ENCODE measurements around the gene RFXANK. TPM values are rescaled to one million over a fixed set of nuclear protein-coding genes. Genes with fewer than 3 reads are reported as not detected.

Gene RFXANK
- polyA plus RNA-seq, 1 donor from 2014 or later = 40.0 TPM

DNA sequence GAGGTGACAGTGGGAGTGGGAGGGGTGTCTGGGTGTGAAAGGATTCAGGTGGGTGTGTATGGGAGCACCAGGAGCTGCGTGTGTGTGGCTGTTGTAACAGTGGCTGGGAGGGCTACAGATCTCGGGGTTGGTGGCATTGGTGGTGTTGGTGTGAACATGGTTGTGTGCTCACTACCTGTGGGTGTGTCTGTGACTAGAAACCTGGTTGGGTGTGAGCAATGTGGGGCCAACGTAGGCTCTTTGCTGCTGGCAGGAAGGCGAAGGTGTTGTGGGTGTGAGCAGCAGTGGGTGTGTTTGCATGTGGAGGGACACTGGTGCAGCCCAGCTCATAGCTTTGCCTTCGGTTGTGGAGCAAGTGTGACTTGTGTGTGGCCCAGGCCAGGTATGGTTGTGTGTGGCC is 14.9 kb downstream of the RFXANK start:
- Histone ChIP-seq H4K20me1 (ENCODE audit: insufficient read depth) (no peaks in the 10 kb centered on the region), H3K27me3 (ENCODE audit: insufficient read depth, low read depth, low read length) (no peaks in the 10 kb centered on the region), H3K36me3 (ENCODE audit: insufficient read depth, low read length) (no peaks in the 10 kb centered on the region), H3F3A (ENCODE audit: insufficient read depth, low read length, poor library complexity, severe bottlenecking) (no peaks in the 10 kb centered on the region), H3K27ac (ENCODE audit: low read length) (no peak overlapping the region), H2AFZ (ENCODE audit: low read depth, low read length) (no peak overlapping the region), H3K9me3 (ENCODE audit: low read length) (no peaks in the 10 kb centered on the region), H3K4me2 (ENCODE audit: low read length) (no peak overlapping the region), H3K79me2 (replicated peaks; ENCODE audit: insufficient read depth, low read length) (peaks cover 6% of the 10 kb centered on the region), H3K4me3 (ENCODE audit: low read length) (no peak overlapping the region), H3K9ac (ENCODE audit: low read length) (no peak overlapping the region), H3K9me2 (ENCODE audit: insufficient read depth, low read length) (no peaks in the 10 kb centered on the region)
- TF ChIP-seq EP300 (conservative IDR thresholded peaks at IDR 0.05; ENCODE audit: poor library complexity, severe bottlenecking) (no peak), TAF1 (IDR thresholded peaks at IDR 0.05; ENCODE audit: low read depth) (no peak), POLR2AphosphoS5 (IDR thresholded peaks at IDR 0.05) (no peak), MXI1 (conservative IDR thresholded peaks at IDR 0.05; ENCODE audit: poor library complexity, severe bottlenecking) (no peak), SMC3 (conservative IDR thresholded peaks at IDR 0.05; ENCODE audit: poor library complexity) (no peak), RAD21 (conservative IDR thresholded peaks at IDR 0.05) (no peak), EZH2 (IDR thresholded peaks at IDR 0.05; ENCODE audit: borderline replicate concordance, insufficient read depth, low read length, poor library complexity, severe bottlenecking) (no peak)
- TF ChIP-seq, protein P1, sequence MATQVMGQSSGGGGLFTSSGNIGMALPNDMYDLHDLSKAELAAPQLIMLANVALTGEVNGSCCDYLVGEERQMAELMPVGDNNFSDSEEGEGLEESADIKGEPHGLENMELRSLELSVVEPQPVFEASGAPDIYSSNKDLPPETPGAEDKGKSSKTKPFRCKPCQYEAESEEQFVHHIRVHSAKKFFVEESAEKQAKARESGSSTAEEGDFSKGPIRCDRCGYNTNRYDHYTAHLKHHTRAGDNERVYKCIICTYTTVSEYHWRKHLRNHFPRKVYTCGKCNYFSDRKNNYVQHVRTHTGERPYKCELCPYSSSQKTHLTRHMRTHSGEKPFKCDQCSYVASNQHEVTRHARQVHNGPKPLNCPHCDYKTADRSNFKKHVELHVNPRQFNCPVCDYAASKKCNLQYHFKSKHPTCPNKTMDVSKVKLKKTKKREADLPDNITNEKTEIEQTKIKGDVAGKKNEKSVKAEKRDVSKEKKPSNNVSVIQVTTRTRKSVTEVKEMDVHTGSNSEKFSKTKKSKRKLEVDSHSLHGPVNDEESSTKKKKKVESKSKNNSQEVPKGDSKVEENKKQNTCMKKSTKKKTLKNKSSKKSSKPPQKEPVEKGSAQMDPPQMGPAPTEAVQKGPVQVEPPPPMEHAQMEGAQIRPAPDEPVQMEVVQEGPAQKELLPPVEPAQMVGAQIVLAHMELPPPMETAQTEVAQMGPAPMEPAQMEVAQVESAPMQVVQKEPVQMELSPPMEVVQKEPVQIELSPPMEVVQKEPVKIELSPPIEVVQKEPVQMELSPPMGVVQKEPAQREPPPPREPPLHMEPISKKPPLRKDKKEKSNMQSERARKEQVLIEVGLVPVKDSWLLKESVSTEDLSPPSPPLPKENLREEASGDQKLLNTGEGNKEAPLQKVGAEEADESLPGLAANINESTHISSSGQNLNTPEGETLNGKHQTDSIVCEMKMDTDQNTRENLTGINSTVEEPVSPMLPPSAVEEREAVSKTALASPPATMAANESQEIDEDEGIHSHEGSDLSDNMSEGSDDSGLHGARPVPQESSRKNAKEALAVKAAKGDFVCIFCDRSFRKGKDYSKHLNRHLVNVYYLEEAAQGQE (IDR thresholded peaks at IDR 0.05; ENCODE audit: borderline replicate concordance) = no peak
- TF ChIP-seq, protein P2, sequence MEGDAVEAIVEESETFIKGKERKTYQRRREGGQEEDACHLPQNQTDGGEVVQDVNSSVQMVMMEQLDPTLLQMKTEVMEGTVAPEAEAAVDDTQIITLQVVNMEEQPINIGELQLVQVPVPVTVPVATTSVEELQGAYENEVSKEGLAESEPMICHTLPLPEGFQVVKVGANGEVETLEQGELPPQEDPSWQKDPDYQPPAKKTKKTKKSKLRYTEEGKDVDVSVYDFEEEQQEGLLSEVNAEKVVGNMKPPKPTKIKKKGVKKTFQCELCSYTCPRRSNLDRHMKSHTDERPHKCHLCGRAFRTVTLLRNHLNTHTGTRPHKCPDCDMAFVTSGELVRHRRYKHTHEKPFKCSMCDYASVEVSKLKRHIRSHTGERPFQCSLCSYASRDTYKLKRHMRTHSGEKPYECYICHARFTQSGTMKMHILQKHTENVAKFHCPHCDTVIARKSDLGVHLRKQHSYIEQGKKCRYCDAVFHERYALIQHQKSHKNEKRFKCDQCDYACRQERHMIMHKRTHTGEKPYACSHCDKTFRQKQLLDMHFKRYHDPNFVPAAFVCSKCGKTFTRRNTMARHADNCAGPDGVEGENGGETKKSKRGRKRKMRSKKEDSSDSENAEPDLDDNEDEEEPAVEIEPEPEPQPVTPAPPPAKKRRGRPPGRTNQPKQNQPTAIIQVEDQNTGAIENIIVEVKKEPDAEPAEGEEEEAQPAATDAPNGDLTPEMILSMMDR (IDR thresholded peaks at IDR 0.05; ENCODE audit: poor library complexity, severe bottlenecking) = no peak

DNA sequence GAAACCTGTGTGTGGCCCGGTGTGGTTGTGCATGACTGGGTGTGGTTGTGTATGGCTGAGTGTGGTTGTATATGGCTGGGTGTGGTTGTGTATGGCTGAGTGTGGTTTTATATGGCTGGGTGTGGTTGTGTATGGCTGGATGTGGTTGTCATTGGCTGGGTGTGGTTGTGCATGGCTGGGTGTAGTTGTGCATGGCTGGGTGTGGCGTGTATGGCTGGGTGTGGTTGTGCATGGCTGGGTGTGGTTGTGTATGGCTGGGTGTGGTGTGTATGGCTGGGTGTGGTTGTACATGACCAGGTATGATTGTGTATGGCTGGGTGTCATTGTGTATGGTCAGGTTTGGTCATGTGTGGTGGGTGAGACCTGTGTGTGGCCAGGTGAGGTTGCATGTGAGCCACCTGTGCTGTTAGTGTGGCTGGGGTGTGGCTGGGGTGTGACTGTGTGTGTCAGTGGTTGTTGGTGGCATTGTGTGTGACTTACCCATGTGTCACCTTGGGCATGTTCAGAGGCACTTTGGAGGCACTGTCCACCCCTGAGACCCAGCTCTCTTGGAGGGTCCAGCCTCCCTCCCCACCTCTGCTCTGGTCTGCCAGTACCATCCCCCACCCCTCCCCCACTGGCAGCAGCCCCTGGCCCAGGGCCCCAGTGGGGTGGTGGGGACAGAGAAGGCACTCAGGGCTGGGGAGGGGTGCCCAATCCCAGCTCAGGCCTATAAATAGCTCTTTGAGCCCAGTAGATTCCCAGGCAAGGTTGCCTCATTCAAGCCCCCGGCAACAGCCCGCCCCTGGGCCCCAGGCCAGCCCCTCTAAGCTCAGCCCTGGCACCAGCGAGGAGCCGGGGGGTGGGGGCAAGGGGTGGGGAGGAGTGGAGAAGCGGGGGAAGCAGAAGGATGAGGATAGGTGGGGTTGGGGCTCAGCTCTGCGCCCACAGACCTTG is 15.8 kb downstream of the RFXANK start:
- H3K36me3 ChIP-seq (ENCODE audit: insufficient read depth, low read length) = no peaks in the 10 kb centered on the region
- H3K9ac ChIP-seq (ENCODE audit: low read length) = no peak overlapping the region
- H3K27ac ChIP-seq (ENCODE audit: low read length) = no peak overlapping the region
- no peak overlapping the region for H3K4me3 ChIP-seq (ENCODE audit: low read length)
- H3K9me2 ChIP-seq (ENCODE audit: insufficient read depth, low read length) = no peaks in the 10 kb centered on the region
- TF ChIP-seq EZH2 (IDR thresholded peaks at IDR 0.05; ENCODE audit: borderline replicate concordance, insufficient read depth, low read length, poor library complexity, severe bottlenecking) (no peak), POLR2AphosphoS5 (IDR thresholded peaks at IDR 0.05) (no peak), EP300 (conservative IDR thresholded peaks at IDR 0.05; ENCODE audit: poor library complexity, severe bottlenecking) (no peak), SMC3 (conservative IDR thresholded peaks at IDR 0.05; ENCODE audit: poor library complexity) (no peak), MXI1 (conservative IDR thresholded peaks at IDR 0.05; ENCODE audit: poor library complexity, severe bottlenecking) (no peak), RAD21 (conservative IDR thresholded peaks at IDR 0.05) (no peak), TAF1 (IDR thresholded peaks at IDR 0.05; ENCODE audit: low read depth) (no peak)
- TF ChIP-seq, protein P1 (IDR thresholded peaks at IDR 0.05; ENCODE audit: borderline replicate concordance) = no peak
- TF ChIP-seq, protein P2 (IDR thresholded peaks at IDR 0.05; ENCODE audit: poor library complexity, severe bottlenecking) = no peak
- no peaks in the 10 kb centered on the region for H4K20me1 ChIP-seq (ENCODE audit: insufficient read depth)
- no peaks in the 10 kb centered on the region for H3K9me3 ChIP-seq (ENCODE audit: low read length)
- no peak overlapping the region for H3K4me2 ChIP-seq (ENCODE audit: low read length)
- no peaks in the 10 kb centered on the region for H3K27me3 ChIP-seq (ENCODE audit: insufficient read depth, low read depth, low read length)
- H3K79me2 ChIP-seq (replicated peaks; ENCODE audit: insufficient read depth, low read length) = peaks cover 16% of the 10 kb centered on the region
- no peak overlapping the region for H2AFZ ChIP-seq (ENCODE audit: low read depth, low read length)
- H3F3A ChIP-seq (ENCODE audit: insufficient read depth, low read length, poor library complexity, severe bottlenecking) = no peaks in the 10 kb centered on the region
